ENCODE results near the gene PPM1K.

DNA sequence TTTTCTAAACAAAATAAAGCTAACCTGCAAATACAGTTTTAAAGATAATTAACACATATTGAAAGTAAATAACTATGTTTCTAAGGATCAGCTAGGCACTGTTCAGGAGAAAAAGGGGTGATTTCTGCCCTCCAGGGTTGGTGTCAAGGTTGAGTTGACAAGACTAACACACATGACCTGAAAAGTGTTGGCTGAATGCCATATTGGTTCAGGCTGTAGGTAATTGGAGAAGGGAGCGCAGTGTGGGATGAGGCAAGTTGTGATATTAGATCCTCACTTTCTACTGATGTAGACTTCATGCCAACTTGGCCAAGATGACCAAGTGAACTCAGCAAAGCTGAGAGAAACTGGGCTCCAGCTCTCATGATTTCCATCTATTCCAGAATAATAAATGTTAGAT is 42.2 kb downstream of the PPM1K start:
- TF ChIP-seq, protein P1, sequence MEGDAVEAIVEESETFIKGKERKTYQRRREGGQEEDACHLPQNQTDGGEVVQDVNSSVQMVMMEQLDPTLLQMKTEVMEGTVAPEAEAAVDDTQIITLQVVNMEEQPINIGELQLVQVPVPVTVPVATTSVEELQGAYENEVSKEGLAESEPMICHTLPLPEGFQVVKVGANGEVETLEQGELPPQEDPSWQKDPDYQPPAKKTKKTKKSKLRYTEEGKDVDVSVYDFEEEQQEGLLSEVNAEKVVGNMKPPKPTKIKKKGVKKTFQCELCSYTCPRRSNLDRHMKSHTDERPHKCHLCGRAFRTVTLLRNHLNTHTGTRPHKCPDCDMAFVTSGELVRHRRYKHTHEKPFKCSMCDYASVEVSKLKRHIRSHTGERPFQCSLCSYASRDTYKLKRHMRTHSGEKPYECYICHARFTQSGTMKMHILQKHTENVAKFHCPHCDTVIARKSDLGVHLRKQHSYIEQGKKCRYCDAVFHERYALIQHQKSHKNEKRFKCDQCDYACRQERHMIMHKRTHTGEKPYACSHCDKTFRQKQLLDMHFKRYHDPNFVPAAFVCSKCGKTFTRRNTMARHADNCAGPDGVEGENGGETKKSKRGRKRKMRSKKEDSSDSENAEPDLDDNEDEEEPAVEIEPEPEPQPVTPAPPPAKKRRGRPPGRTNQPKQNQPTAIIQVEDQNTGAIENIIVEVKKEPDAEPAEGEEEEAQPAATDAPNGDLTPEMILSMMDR (IDR thresholded peaks at IDR 0.05; ENCODE audit: insufficient read depth, low read length, poor library complexity, severe bottlenecking), result no peak
- TF ChIP-seq EZH2phosphoT487 (conservative IDR thresholded peaks at IDR 0.05; ENCODE audit: low read length), result no peak

Measured in SU-DHL-6 (cell line).